Common myeloid progenitor, CD34-positive (primary cell): ENCODE results near the gene PSPH.
"Not testable (repeated sequence)": the region's sequence is repeated elsewhere in the genome, so short reads cannot be mapped to it uniquely, and the experiment has no call there.

Experiments used
- CTCF ChIA-PET: fragments of 350-600 bp; sonication (Branson Sonifier 250); formaldehyde crosslinking; loops from one replicate; lab custom pipeline; 2021; ENCODE audit warnings: antibody characterized with exemption; lab: Charles Lee
- POLR2A ChIA-PET: fragments of 350-600 bp; sonication (Branson Sonifier 250); formaldehyde crosslinking; loops from one replicate; lab custom pipeline; 2021; ENCODE audit warnings: antibody characterized with exemption; lab: Charles Lee
- DNase-seq, 3 donors: peaks; one replicate each; pipeline versions ENCODE4 v3.0.0 to v3.0.0-alpha.2; 2013
- H3K27ac ChIP-seq, 2 experiments: 1 replicate in 1 of 2; 2 replicates in 1 of 2; pipeline ENCODE4 v1.7.0; 2013; ENCODE audit warnings: inconsistent platforms in 2 of 2, low read length in 2 of 2, mild to moderate bottlenecking in 2 of 2, low read depth in 1 of 2, moderate library complexity in 1 of 2; ENCODE audit not compliant: severe bottlenecking in 2 of 2, insufficient read depth in 1 of 2, poor library complexity in 1 of 2
- H3K27me3 ChIP-seq, 5 experiments: replicated peaks in 2 of 5; 1 replicate in 3 of 5; 2 replicates in 2 of 5; pipeline versions ENCODE4 v1.6.1 to v1.7.0; 2013; ENCODE audit warnings: low read length in 4 of 5, mild to moderate bottlenecking in 2 of 5, moderate library complexity in 2 of 5, inconsistent platforms in 1 of 5; ENCODE audit not compliant: insufficient read depth in 5 of 5, control insufficient read depth in 4 of 5
- H3K36me3 ChIP-seq, 4 experiments: 1 replicate in 2 of 4; 2 replicates in 2 of 4; pipeline versions ENCODE4 v1.6.1 to v1.7.0; 2013; ENCODE audit warnings: low read length in 3 of 4, control low read depth in 1 of 4, mild to moderate bottlenecking in 1 of 4; ENCODE audit not compliant: control insufficient read depth in 4 of 4, insufficient read depth in 4 of 4
- H3K4me1 ChIP-seq, 4 experiments: 1 replicate in 3 of 4; 2 replicates in 1 of 4; pipeline versions ENCODE4 v1.6.1 to v1.7.1; 2013; ENCODE audit warnings: low read length in 3 of 4, mild to moderate bottlenecking in 3 of 4, control low read depth in 1 of 4, inconsistent platforms in 1 of 4, moderate library complexity in 1 of 4; ENCODE audit not compliant: control insufficient read depth in 4 of 4, insufficient read depth in 4 of 4; ENCODE audit errors: control extremely low read depth in 1 of 4
- H3K4me3 ChIP-seq, 7 experiments: 1 replicate in 4 of 7; 2 replicates in 3 of 7; pipeline versions ENCODE4 v1.5.1 to v1.7.0; 2013; ENCODE audit warnings: mild to moderate bottlenecking in 7 of 7, low read length in 6 of 7, moderate library complexity in 6 of 7, inconsistent platforms in 2 of 7, low read depth in 2 of 7, control low read depth in 1 of 7; ENCODE audit not compliant: insufficient read depth in 4 of 7, control insufficient read depth in 1 of 7; ENCODE audit errors: extremely low read depth in 1 of 7
- H3K9me3 ChIP-seq, 5 experiments: 1 replicate in 4 of 5; 2 replicates in 1 of 5; pipeline versions ENCODE4 v1.6.1 to v1.7.1; 2013; ENCODE audit warnings: low read length in 4 of 5, mild to moderate bottlenecking in 2 of 5, inconsistent platforms in 1 of 5, low read depth in 1 of 5, moderate library complexity in 1 of 5; ENCODE audit not compliant: control insufficient read depth in 4 of 5, insufficient read depth in 2 of 5; ENCODE audit errors: control extremely low read depth in 1 of 5
- WGBS: methylation state at CpG from one replicate; pipeline ENCODE4 v1.1.5; 2013; ENCODE audit not compliant: insufficient coverage; 5-methylcytosine and 5-hydroxymethylcytosine counted together

PSPH gene

GRCh38 chr7:56047446-56048116 lies 3.7 kb downstream of the PSPH start:
- POLR2A ChIA-PET = interaction anchor here (0.6 kb wide), 1 partner anchor 599 kb away, joined by 4 read pairs; no protein-coding TSS in a partner anchor
- DNase-seq, H3K9me3 ChIP-seq, H3K27me3 ChIP-seq, H3K36me3 ChIP-seq, H3K4me3 ChIP-seq: not testable (repeated sequence)
- Histone ChIP-seq H3K4me1 (peaks cover 5 to 22% (median 17%) of the 10 kb centered on the region in 4 experiments), H3K27ac (peak overlapping the region in 1 of 2 experiments; percentile 25)
- 95% methylated on average over 9 of the region's 11 CpGs for WGBS
- CTCF ChIA-PET = interaction anchor here (0.7 kb wide), 1 partner anchor 1418 kb away, joined by 5 read pairs; no protein-coding TSS in a partner anchor

- POLR2A ChIA-PET = interaction anchor here (0.6 kb wide), 1 partner anchor 599 kb away, joined by 4 read pairs; no protein-coding TSS in a partner anchor
Observed at GRCh38 chr7:56046721-56047445, 4.4 kb downstream of the PSPH start.

GRCh38 chr7:56045758-56046157 lies 5.5 kb downstream of the PSPH start:
- H3K27me3 ChIP-seq, DNase-seq, POLR2A ChIA-PET, H3K27ac ChIP-seq, H3K9me3 ChIP-seq, H3K36me3 ChIP-seq, CTCF ChIA-PET, H3K4me3 ChIP-seq: not testable (repeated sequence)
- 100% methylated on average over 1 of the region's 2 CpGs for WGBS
- H3K4me1 ChIP-seq = peaks cover 2 to 12% (median 8%) of the 10 kb centered on the region in 4 experiments

More at GRCh38 chr7:56046721-56047445, 4.4 kb downstream of the PSPH start:
- peak in 1 of 3 donors; percentile 22 for DNase-seq
- H3K27ac ChIP-seq = peak overlapping the region in 1 of 2 experiments; percentile 25
- peaks cover 0 to 10% (median 4%) of the 10 kb centered on the region in 4 experiments for H3K36me3 ChIP-seq
- H3K4me1 ChIP-seq = peaks cover 5 to 16% (median 11%) of the 10 kb centered on the region in 4 experiments
- WGBS = 91% methylated on average over 1 of the region's 5 CpGs
- CTCF ChIA-PET = interaction anchor here (0.6 to 0.8 kb wide), 3 partner anchors 13 to 1417 kb away, joined by 3 to 5 read pairs (median 3); no protein-coding TSS in a partner anchor
- H3K9me3 ChIP-seq = no peaks in the 10 kb centered on the region
- H3K4me3 ChIP-seq = no peak overlapping the region
- no peaks in the 10 kb centered on the region for H3K27me3 ChIP-seq

- CTCF ChIA-PET = interaction anchor here (0.8 kb wide), 1 partner anchor 12 kb away, joined by 4 read pairs; no protein-coding TSS in a partner anchor
- Histone ChIP-seq H3K4me1 (no peaks in the 10 kb centered on the region), H3K27ac (no peak overlapping the region), H3K27me3 (no peaks in the 10 kb centered on the region), H3K4me3 (no peak overlapping the region), H3K9me3 (no peaks in the 10 kb centered on the region), H3K36me3 (peaks cover 0 to 12% (median 7%) of the 10 kb centered on the region in 4 experiments)
- DNase-seq = no peak
- 89% methylated on average over 3 of the region's 3 CpGs for WGBS
- POLR2A ChIA-PET = no interaction called here
Observed at GRCh38 chr7:56040730-56041129, 10.5 kb downstream of the PSPH start.

GRCh38 chr7:56033671-56034432 lies 17.4 kb downstream of the PSPH start:
- H3K27me3 ChIP-seq = no peaks in the 10 kb centered on the region
- CTCF ChIA-PET = interaction anchor here (0.7 to 2.4 kb wide), 8 partner anchors 8 to 39 kb away, joined by 3 to 13 read pairs (median 4); partner anchors contain the start of genes CCT6A and PSPH
- H3K4me1 ChIP-seq = peaks cover 0 to 13% (median 9%) of the 10 kb centered on the region in 4 experiments
- no peaks in the 10 kb centered on the region for H3K9me3 ChIP-seq
- DNase-seq = peak; percentile 77 to 90 (median 84)
- peaks cover 0 to 17% (median 4%) of the 10 kb centered on the region in 4 experiments for H3K36me3 ChIP-seq
- H3K27ac ChIP-seq = no peak overlapping the region
- peak overlapping the region; percentile 49 to 89 (median 74) for H3K4me3 ChIP-seq
- POLR2A ChIA-PET = interaction anchor here (0.5 to 1.2 kb wide), 2 partner anchors 17 to 32 kb away, joined by 3 read pairs; partner anchors contain the start of genes CCT6A and PSPH
- WGBS = 2% methylated on average over 25 of the region's 27 CpGs

- DNase-seq, H3K4me3 ChIP-seq, POLR2A ChIA-PET, H3K27me3 ChIP-seq, H3K9me3 ChIP-seq, H3K27ac ChIP-seq: not testable (repeated sequence)
- Histone ChIP-seq H3K4me1 (peaks cover 0 to 13% (median 9%) of the 10 kb centered on the region in 4 experiments), H3K36me3 (peaks cover 0 to 17% (median 5%) of the 10 kb centered on the region in 4 experiments)
- 100% methylated on average over 5 of the region's 7 CpGs for WGBS
- CTCF ChIA-PET = interaction anchor here (2.1 to 2.4 kb wide), 3 partner anchors 18 to 41 kb away, joined by 7 to 13 read pairs (median 9); partner anchors contain the start of genes CCT6A and PSPH
Observed at GRCh38 chr7:56032578-56032977, 18.7 kb downstream of the PSPH start.
